CD4-positive, alpha-beta T cell treated with Interleukin-10 for 1 hour (primary cell): ENCODE measurements around the gene B4GALT5.
"Not testable (repeated sequence)": the region's sequence is repeated elsewhere in the genome, so short reads cannot be mapped to it uniquely, and the experiment has no call there.

Experiments
- DNase-seq: peaks from one replicate; pipeline ENCODE4 v3.0.0-alpha.2; 2020

B4GALT5 gene

GRCh38 chr20:49727894-49728885 lies 14.5 kb upstream of the B4GALT5 start:
- DNase-seq, result no peak

DNA sequence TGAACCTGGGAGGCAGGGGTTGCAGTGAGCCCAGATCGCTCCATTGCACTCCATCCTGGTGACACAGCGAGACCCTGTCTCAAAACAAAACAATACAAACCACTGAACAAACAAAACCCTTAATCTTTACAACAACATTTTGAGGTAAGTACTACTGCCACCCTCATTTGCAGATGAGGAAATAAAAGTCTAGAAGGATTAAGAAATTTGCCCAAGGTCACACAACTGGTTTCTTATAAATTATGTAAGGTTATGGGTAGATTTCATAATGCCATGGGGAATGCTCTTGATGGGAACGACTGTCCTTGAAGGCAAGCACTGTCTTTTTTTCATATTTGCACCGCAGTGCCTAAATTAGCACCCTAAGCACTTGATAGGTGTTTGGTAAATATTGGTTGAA lies 13.8 kb upstream of the B4GALT5 start:
- no peak for DNase-seq

- no peak for DNase-seq
Observed at GRCh38 chr20:49725694-49726093, 12.0 kb upstream of the B4GALT5 start.

DNA sequence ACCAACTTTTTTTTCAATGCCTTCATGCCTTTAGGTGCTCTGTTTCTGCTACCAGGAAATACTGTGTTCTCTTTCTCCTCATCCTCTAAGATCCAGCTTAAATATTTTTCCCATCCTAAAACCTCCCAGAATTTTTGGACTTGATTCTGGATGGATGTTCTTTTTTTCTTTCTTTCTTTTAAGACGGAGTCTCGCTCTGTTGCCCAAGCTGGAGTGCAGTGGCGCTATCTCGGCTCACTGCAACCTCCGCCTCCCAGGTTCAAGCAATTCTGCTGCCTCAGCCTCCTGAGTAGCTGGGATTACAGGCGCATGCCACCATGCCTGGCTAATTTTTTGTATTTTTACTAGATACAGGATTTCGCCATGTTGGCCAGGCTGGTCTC lies 11.5 kb upstream of the B4GALT5 start:
- not testable (repeated sequence) for DNase-seq

DNA sequence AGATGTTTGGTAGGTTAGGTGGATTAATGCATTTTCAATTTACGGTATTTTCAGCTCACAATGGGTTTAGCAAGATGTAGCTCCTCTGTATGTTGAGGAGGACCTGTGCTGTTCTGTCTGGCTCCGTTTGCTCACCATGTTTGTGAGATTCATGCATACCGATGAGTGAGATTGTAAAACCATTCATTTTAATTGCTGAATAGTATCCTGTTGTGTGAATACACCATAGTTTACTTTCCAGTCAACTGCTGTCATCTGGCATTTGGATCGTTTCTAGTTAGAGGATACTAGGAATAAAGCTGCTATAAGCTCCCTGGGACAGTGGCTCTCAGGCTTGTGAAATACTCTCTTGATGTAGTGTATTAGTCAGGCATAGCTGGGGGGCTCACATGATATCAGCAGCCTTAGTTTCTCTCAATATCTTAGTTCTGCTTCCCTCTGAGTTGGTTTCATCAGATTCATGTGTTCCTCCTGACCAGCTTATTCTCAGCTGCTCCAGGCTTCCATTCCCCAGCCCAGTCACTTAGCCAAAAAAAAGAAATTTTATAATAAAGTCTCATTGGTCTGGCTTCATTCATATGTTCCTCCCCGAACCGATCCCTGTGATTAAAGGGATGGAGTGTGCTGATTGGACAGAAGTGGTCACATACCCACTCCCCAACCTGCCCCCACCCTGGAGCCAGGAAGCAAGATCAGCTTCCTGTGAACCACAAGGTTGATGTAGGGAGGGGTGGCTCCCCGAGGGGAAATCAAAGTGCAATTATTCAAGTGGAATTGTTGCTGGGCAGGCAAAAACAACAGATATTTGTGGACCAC lies 10.9 kb upstream of the B4GALT5 start:
- peak; percentile 43 for DNase-seq

DNA sequence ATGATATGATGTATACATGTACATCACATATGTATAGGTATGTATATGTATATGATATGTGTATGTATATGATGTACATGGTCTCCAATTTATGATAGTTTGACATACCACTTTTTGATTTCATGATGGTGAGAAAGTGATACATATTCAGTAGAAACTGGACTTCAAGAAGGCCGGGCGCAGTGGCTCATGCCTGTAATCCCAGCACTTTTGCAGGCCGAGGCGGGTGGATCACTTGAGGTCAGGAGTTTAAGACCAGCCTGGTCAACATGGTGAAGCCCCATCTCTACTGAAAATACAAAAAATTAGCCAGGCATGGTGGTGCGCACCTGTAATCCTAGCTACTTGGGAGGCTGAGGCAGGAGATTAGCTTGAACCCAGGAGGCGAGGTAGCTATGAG lies 10.1 kb upstream of the B4GALT5 start:
- DNase-seq, result not testable (repeated sequence)

- DNase-seq, result not testable (repeated sequence)
Observed at GRCh38 chr20:49721326-49721725, 7.6 kb upstream of the B4GALT5 start.

DNA sequence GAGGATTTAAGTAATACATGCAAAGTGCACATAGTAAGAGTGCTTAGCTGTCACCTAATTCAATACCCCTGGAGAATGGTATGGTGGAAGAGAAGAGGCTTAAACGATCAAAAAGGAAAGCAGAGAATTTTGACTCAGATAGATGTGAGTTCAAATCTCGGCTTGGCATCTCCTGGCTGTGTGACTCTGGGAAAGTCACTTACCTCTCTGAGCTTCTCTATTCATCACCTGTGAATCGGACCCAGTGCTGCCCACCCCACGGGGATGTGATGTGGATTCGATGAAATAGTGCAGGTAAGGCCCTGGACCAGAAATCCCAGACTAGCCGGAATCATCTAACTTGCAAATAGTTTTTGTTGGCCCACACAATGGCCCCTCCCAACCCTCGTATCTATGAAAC lies 1.8 kb upstream of the B4GALT5 start:
- DNase-seq, result no peak

GRCh38 chr20:49712996-49713752 lies 504 bp downstream of the B4GALT5 start:
- peak; percentile 40 for DNase-seq

- no peak for DNase-seq
Observed at GRCh38 chr20:49712646-49712995, 1.1 kb downstream of the B4GALT5 start.

- DNase-seq, result no peak
Observed at GRCh38 chr20:49712118-49712517, 1.6 kb downstream of the B4GALT5 start.

DNA sequence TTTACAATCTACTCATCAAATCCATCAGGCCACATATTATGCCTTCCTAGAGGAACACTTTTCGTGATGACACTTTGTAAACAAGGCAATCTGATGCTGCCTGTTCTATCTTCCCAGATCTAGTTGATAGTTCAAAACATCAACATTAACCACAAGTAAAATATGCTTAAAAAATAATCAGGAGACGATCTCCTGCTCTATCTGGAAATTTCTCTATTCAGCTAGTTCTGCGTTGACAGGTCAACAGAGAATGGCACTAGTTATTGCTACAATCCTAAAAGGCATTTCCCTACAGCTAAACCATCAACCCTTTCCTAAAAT lies 2.1 kb downstream of the B4GALT5 start:
- no peak for DNase-seq

GRCh38 chr20:49710971-49711666 lies 2.6 kb downstream of the B4GALT5 start:
- DNase-seq, result no peak

- DNase-seq, result no peak
Observed at GRCh38 chr20:49707118-49707517, 6.6 kb downstream of the B4GALT5 start.

GRCh38 chr20:49706630-49707091 lies 7.0 kb downstream of the B4GALT5 start:
- DNase-seq, result no peak

- DNase-seq, result not testable (repeated sequence)
Observed at GRCh38 chr20:49705893-49706292, 7.8 kb downstream of the B4GALT5 start.

DNA sequence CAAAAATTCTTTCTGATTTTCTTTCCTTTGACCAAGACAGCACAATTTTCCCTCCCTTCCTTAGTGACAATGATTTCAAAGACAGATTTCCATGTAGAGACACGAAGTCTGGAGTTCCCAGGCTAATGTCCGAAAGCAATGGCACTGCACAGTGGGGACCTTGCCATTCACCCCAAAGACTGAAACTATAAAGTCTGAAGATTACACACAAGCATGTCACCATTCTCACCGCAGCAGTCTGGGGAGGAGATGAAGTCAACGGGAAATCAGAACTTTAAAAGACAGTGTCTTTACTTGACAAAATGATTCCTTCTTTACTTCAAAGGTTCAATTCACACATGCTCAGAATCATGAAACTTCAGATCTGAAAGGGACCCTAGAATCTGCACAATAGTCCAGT lies 8.3 kb downstream of the B4GALT5 start:
- DNase-seq, result no peak

DNA sequence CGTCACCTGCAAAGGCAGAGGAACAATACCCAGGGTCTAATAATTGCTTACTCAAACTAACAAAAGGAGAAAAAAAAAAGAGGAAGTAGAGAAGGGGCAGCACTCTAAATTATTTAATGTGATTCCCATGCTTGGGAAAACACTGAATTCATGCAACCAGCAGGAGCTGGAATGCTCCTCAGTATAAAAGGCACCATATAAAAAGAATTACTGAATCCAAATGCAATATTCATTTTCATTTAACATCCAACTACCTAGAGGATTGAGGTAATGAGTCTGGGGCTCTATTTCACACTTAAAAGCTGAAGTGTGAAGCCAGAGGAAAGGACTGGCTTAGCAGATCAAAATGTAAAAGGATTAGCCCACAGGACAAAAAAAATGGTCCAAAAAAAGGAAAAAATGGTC lies 8.7 kb downstream of the B4GALT5 start:
- no peak for DNase-seq

GRCh38 chr20:49701916-49702315 lies 11.8 kb downstream of the B4GALT5 start:
- DNase-seq, result no peak

- no peak for DNase-seq
Observed at GRCh38 chr20:49701241-49701790, 12.4 kb downstream of the B4GALT5 start.

DNA sequence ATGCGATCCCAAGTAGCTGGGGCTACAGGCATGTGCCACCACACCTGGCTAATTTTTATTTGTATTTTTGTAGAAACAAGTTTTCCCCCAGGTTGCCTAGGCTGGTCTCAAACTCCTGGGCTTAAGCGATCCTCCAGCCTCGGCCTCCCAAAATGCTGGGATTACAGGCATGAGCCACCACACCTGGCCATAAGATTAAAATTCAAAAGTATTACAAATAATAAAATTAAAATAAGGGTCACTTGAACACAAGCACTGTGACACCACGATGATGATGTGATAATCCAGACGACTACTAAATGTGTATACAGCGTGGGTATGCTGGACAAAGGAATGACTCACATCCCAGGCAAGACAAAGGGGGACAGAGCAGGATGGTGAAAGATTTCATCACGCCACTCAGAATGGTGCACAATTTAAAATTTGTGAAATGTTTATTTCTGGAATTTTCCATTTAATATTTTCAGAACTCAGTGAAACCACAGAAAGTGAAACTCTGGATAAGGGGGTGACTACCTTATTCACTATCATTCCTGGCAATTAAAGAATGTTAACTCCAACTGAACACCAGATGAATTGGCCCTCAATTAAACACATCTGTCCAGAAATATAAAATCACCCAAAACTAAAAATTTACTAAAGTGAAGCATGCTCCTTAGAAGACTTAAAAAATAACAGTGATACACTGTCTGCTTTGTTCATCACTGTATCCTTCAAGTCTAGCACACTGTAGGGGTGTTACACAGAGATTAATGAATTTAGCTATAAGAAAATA lies 13.1 kb downstream of the B4GALT5 start:
- no peak for DNase-seq
